Breast epithelium (tissue), 4 donors: ENCODE measurements around the gene GPR35. TPM values are rescaled to one million over a fixed set of nuclear protein-coding genes. Genes with fewer than 3 reads are reported as not detected.

ENCODE experiments used
- DNase-seq, 2 donors: peaks; one replicate each; pipeline ENCODE4 v3.0.0-alpha.2; 2019; ENCODE audit warnings: low spot score in 2 of 2
- H3K27ac ChIP-seq, 2 donors: fragments of 200-600 bp; sonication (generic) in 1 of 2; one replicate each; pipeline ENCODE4 v1.5.1; 2016 to 2019; ENCODE audit warnings: mild to moderate bottlenecking in 1 of 2
- H3K27me3 ChIP-seq, 2 donors: fragments of 200-600 bp; sonication (generic) in 1 of 2; one replicate each; pipeline versions ENCODE4 v1.5.1 to v1.6.0; 2017 to 2019; ENCODE audit warnings: control low read depth in 1 of 2, mild to moderate bottlenecking in 1 of 2
- H3K36me3 ChIP-seq: fragments of 200-600 bp; one replicate; pipeline ENCODE4 v1.5.1; 2019
- H3K4me1 ChIP-seq, 2 donors: fragments of 200-600 bp; sonication (generic); one replicate each; pipeline ENCODE4 v1.5.1; 2016 to 2019; ENCODE audit warnings: control low read depth in 1 of 2
- H3K4me3 ChIP-seq, 3 donors: fragments of 200-600 bp; sonication (generic); 1 replicate in 2 of 3; 2 replicates in 1 of 3; pipeline ENCODE4 v1.5.1; 2016 to 2019; ENCODE audit warnings: mild to moderate bottlenecking in 3 of 3, moderate library complexity in 2 of 3
- H3K9me3 ChIP-seq, 2 donors: fragments of 200-600 bp; sonication (generic) in 1 of 2; one replicate each; pipeline ENCODE4 v1.5.1; 2016 to 2019; ENCODE audit warnings: control low read depth in 1 of 2
- CTCF ChIP-seq, 3 donors: fragments of 450-650 bp; IDR thresholded peaks; one replicate each; pipeline ENCODE4 v1.5.1; 2016 to 2017; ENCODE audit warnings: antibody characterized with exemption in 3 of 3, mild to moderate bottlenecking in 3 of 3, moderate library complexity in 3 of 3
- POLR2A ChIP-seq: fragments of 450-650 bp; IDR thresholded peaks from one replicate; pipeline ENCODE4 v1.6.1; 2016; ENCODE audit warnings: antibody characterized with exemption, mild to moderate bottlenecking, moderate library complexity
- POLR2AphosphoS5 ChIP-seq, 3 donors: sonication (generic); formaldehyde crosslinking; IDR thresholded peaks; one replicate each; pipeline ENCODE4 v1.6.1; 2017; ENCODE audit warnings: antibody characterized with exemption in 3 of 3
- intact Hi-C: fragments of 100-400 bp; cut with DNase I; formaldehyde crosslinking; loops from one replicate; pipeline ENCODE4 v1.15.1; 2023; ENCODE audit warnings: low total_unique reads
- total RNA-seq, 3 donors: library from RNA; depleted of rRNA; stranded (reverse); fragments of >200 nt; gene quantifications; one replicate each; pipeline ENCODE4 v1.1.0, GENCODE V29; 2016

GPR35 gene
- total RNA-seq, 3 donors from 2014 or later = 1.6 to 4.7 (median 2.6) TPM

GRCh38 chr2:240645346-240645745 lies 20.1 kb downstream of the GPR35 start:
- H3K4me3 ChIP-seq = no peak overlapping the region
- H3K4me1 ChIP-seq = no peaks in the 10 kb centered on the region
- no peaks in the 10 kb centered on the region for H3K36me3 ChIP-seq
- peaks cover 0 to 61% of the 10 kb centered on the region in 2 donors for H3K27me3 ChIP-seq
- TF ChIP-seq POLR2AphosphoS5 (IDR thresholded peaks at IDR 0.05) (no peak), CTCF (IDR thresholded peaks at IDR 0.05) (no peak), POLR2A (no peak)
- intact Hi-C loops = no loop called here
- no peaks in the 10 kb centered on the region for H3K9me3 ChIP-seq
- no peak for DNase-seq
- H3K27ac ChIP-seq = no peak overlapping the region

GRCh38 chr2:240645801-240646175 lies 20.5 kb downstream of the GPR35 start:
- Histone ChIP-seq H3K9me3 (no peaks in the 10 kb centered on the region), H3K4me1 (no peaks in the 10 kb centered on the region), H3K27ac (no peak overlapping the region), H3K36me3 (no peaks in the 10 kb centered on the region), H3K27me3 (peaks cover 0 to 66% of the 10 kb centered on the region in 2 donors), H3K4me3 (no peak overlapping the region)
- intact Hi-C loops = no loop called here
- TF ChIP-seq POLR2AphosphoS5 (IDR thresholded peaks at IDR 0.05) = no peak
- no peak for TF ChIP-seq POLR2A
- no peak for TF ChIP-seq CTCF (IDR thresholded peaks at IDR 0.05)
- DNase-seq = peak in 1 of 2 donors; percentile 10

GRCh38 chr2:240646176-240646899 lies 21.1 kb downstream of the GPR35 start:
- peaks cover 0 to 71% of the 10 kb centered on the region in 2 donors for H3K27me3 ChIP-seq
- H3K4me3 ChIP-seq = peak overlapping the region in 1 of 3 donors; percentile 13
- TF ChIP-seq POLR2AphosphoS5 (IDR thresholded peaks at IDR 0.05) (no peak), CTCF (IDR thresholded peaks at IDR 0.05) (no peak), POLR2A (no peak)
- H3K4me1 ChIP-seq = no peaks in the 10 kb centered on the region
- peak in 1 of 2 donors; percentile 2 for DNase-seq
- H3K36me3 ChIP-seq = no peaks in the 10 kb centered on the region
- intact Hi-C loops = no loop called here
- no peak overlapping the region for H3K27ac ChIP-seq
- no peaks in the 10 kb centered on the region for H3K9me3 ChIP-seq

- H3K36me3 ChIP-seq = no peaks in the 10 kb centered on the region
- peak in 1 of 2 donors; percentile 7 for DNase-seq
- peaks cover 0 to 71% of the 10 kb centered on the region in 2 donors for H3K27me3 ChIP-seq
Measured at GRCh38 chr2:240646900-240647502, 21.7 kb downstream of the GPR35 start.

More at GRCh38 chr2:240646900-240647502, 21.7 kb downstream of the GPR35 start:
- H3K27ac ChIP-seq = no peak overlapping the region
- no peaks in the 10 kb centered on the region for H3K4me1 ChIP-seq
- H3K4me3 ChIP-seq = peak overlapping the region in 1 of 3 donors; percentile 13
- TF ChIP-seq CTCF (IDR thresholded peaks at IDR 0.05) = no peak
- no peak for TF ChIP-seq POLR2AphosphoS5 (IDR thresholded peaks at IDR 0.05)
- TF ChIP-seq POLR2A = no peak
- H3K9me3 ChIP-seq = no peaks in the 10 kb centered on the region
- intact Hi-C loops = no loop called here
